Heart left ventricle (tissue), 16 donors: ENCODE data around the gene PGC. TPM values are rescaled to one million over a fixed set of nuclear protein-coding genes. Genes with fewer than 3 reads are reported as not detected.
A peak's percentile ranks its signal among the peaks of the same experiment; 100 is the strongest.

Source experiments
- ATAC-seq, 4 donors: fragments of 200-7000 bp; cut with Tn5 transposase; one replicate each; pipeline ENCODE4 v1.9.1; 2020 to 2022; ENCODE audit warnings: moderate library complexity in 4 of 4, mild to moderate bottlenecking in 3 of 4, moderate number of reproducible peaks in 1 of 4
- DNase-seq, 5 donors: peaks; one replicate each; pipeline ENCODE4 v3.0.0-alpha.2; 2020
- H3K27ac ChIP-seq, 12 donors: fragments of 200-600 bp; sonication (generic) in 4 of 12; one replicate each; pipeline versions ENCODE4 v1.5.0 to v1.8.0; 2016 to 2022; ENCODE audit warnings: mild to moderate bottlenecking in 2 of 12
- H3K27me3 ChIP-seq, 9 donors: fragments of 200-600 bp; sonication (generic) in 2 of 9; one replicate each; pipeline versions ENCODE4 v1.5.1 to v1.8.0; 2016 to 2022; ENCODE audit warnings: mild to moderate bottlenecking in 3 of 9
- H3K36me3 ChIP-seq, 9 donors: fragments of 200-600 bp; sonication (generic) in 2 of 9; one replicate each; pipeline versions ENCODE4 v1.5.0 to v1.8.0; 2018 to 2022; ENCODE audit warnings: mild to moderate bottlenecking in 2 of 9
- H3K4me1 ChIP-seq, 12 donors: fragments of 200-600 bp; sonication (generic) in 4 of 12; one replicate each; pipeline versions ENCODE4 v1.5.0 to v1.8.0; 2016 to 2022; ENCODE audit warnings: mild to moderate bottlenecking in 3 of 12
- H3K4me3 ChIP-seq, 12 donors: fragments of 200-600 bp; sonication (generic) in 4 of 12; one replicate each; pipeline versions ENCODE4 v1.5.0 to v1.8.0; 2017 to 2022; ENCODE audit warnings: mild to moderate bottlenecking in 9 of 12, moderate library complexity in 4 of 12
- H3K9me3 ChIP-seq, 12 donors: fragments of 200-600 bp; sonication (generic) in 4 of 12; one replicate each; pipeline versions ENCODE4 v1.5.0 to v1.8.0; 2016 to 2022; ENCODE audit warnings: mild to moderate bottlenecking in 1 of 12
- CTCF ChIP-seq, 12 donors: fragments of 200-600 bp; sonication (generic) in 4 of 12; IDR thresholded peaks; one replicate each; pipeline versions ENCODE4 v1.5.0 to v1.8.0; 2018 to 2022; ENCODE audit warnings: antibody characterized with exemption in 12 of 12, mild to moderate bottlenecking in 5 of 12
- POLR2A ChIP-seq, 2 donors: fragments of 450-650 bp; IDR thresholded peaks; one replicate each; pipeline ENCODE4 v1.6.1; 2017; ENCODE audit warnings: antibody characterized with exemption in 2 of 2, mild to moderate bottlenecking in 2 of 2, moderate library complexity in 2 of 2
- WGBS, 4 donors: extraction: QIAGEN DNeasy Blood & Tissue Kit in 2 of 4; methylation state at CpG; one replicate each; pipeline versions ENCODE4 v1.1.5 to v1.1.7; 2013 to 2018; 5-methylcytosine and 5-hydroxymethylcytosine counted together
- intact Hi-C, 10 donors: fragments of 100-400 bp; cut with DNase I; formaldehyde crosslinking; loops; one replicate each; pipeline versions ENCODE4 v1.11.1 to v1.14.2; 2022
- polyA plus RNA-seq, 2 donors: library from polyadenylated mRNA; stranded (reverse); fragments of 200-250 nt; gene quantifications; one replicate each; pipeline ENCODE4 v1.2.3, GENCODE V29; 2013
- total RNA-seq, 9 donors: library from RNA; depleted of rRNA in 2 of 9; stranded (reverse); fragments of >200 nt in 2 of 9; fragmentation: NEBNext Ultra II Directional in 3 of 9; extraction: Animal tissue kit (Norgen Biotek cat#: 25700) in 3 of 9; gene quantifications; one replicate each; pipeline versions ENCODE4 v1.1.0 to v1.2.4, GENCODE V29; 2016 to 2023
- donor health status: ischemic (EF 13 %, LVEDD 7.1; RV severe dilation, severe dysfunction).
- donor health status: healthy with polysubstance abuse.
- donor health status: DM: no; HTN: yes; CAD: no.
- donor health status: DM: no; HTN: no; CAD: no.
- donor health status: ischemic (EF 25% LVEDD 6.9; RV normal size, moderate dysfunction).
- donor health status: ischemic (EF 25% LVEDD 5.7; RV mildly dilated, moderate dysfunction).
- donor health status: healthy.
- donor health status: DM: yes; HTN: yes; CAD: no.
- donor health status: ischemic (EF 35%, LVEDD 5.7; RV mildly dilated, moderate dysfunction).
- donor health status: nonischemic (EF 11% LVEDD 7.7; RV severe dilation, severe dysfunction).
- donor health status: DM: yes; HTN: yes; CAD: no.
- donor health status: PGD.
- donor health status: ischemic (EF 29% LVEDD 5.4; RV normal size, mild dysfunction).
- donor health status: nonischemic (EF 23%, LVEDD 6.1; RV moderate dilation, normal function).

Gene PGC
- total and polyA plus RNA-seq, 11 donors: 1.1 TPM; not detected in 10

DNA sequence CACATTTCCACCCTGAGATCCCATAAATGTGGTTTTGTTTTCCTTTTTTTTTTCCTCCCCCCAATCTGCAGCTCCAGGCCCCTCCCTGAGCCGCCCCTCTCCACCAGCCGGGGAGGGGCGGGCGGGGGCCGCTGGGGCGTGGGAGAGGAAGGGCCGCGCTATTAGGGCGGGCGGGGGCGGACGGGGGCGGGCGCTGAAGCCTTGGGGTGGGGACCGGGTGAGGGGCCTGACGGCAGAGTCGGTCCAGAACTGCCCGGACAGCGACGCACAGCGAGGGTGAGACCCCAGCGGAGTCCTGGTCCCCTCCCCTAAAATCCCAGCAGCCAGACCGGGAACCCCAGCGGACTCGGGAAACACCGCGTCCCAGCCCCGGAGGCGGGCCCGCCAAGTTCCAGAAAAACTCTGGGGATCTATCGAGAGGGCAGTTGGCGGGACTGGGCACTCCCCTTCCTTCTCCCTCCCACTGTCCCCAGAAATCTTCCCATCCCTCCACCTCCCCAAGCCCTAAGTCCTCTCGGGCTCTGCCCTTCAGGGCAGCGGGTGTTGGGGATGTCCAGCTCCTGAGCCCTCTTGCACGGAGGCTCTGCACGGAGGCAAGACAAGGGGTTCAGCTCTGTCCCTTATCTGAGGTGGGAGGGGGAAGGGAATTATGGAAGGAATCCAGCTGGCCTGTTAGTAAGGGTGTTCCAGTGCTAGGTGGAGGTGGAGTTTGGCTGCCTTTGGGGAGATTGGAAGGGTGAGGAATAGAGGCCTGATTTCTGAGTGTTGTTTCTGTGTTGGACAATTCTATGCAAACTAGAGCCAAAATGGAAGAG, 33.6 kb upstream of the PGC start, which contains the start of gene PRICKLE4:
Gene PRICKLE4 (plus strand): TSS at position 232 of the 815 bp plus-strand sequence. CDS start 2,692 bp downstream, outside the sequence.
- H3K36me3 ChIP-seq: peaks cover 0 to 28% (median 16%) of the 10 kb centered on the region in 9 donors
- 0 to 2% (median 1%) methylated on average over 19 to 36 of the region's 36 CpGs for WGBS, 4 donors
- peaks cover 9 to 64% (median 34%) of the 10 kb centered on the region in 12 donors for H3K4me1 ChIP-seq
- TF ChIP-seq POLR2A (IDR thresholded peaks at IDR 0.05) (no peak), CTCF (IDR thresholded peaks at IDR 0.05) (no peak)
- H3K9me3 ChIP-seq: no peaks in the 10 kb centered on the region
- H3K27ac ChIP-seq: peak within 1 kb of the TSS; percentile 76 to 97 (median 91)
- intact Hi-C loops: loop anchor here in 9 of 10 donors (1.0 to 10.0 kb wide), 14 partner anchors 67 to 784 kb away; partner anchors contain the start of genes CCND3 (in 2 of the 9), MRPS10 (in 2 of the 9), UBR2 (in 1 of the 9) and USP49 (in 1 of the 9)
- peak; percentile 58 to 76 (median 64) for DNase-seq
- ATAC-seq: peak; percentile 26 to 68 (median 48)
- peak within 1 kb of the TSS; percentile 61 to 96 (median 79) for H3K4me3 ChIP-seq
- no peaks in the 10 kb centered on the region for H3K27me3 ChIP-seq

GRCh38 chr6:41779788-41780550, 32.8 kb upstream of the PGC start, which contains the start of gene FRS3:
Gene FRS3, minus strand, starts transcription at chr6:41779900. Its CDS starts 2,913 bp downstream, at chr6:41776987.
- intact Hi-C loops: loop anchor here in 9 of 10 donors (1.0 to 10.0 kb wide), 24 partner anchors 43 to 785 kb away; partner anchors contain the start of genes TFEB (in 6 of the 9), MRPS10 (in 3 of the 9), CCND3 (in 2 of the 9) and UBR2 (in 1 of the 9)
- Histone ChIP-seq H3K36me3 (peaks cover 0 to 36% (median 23%) of the 10 kb centered on the region in 9 donors), H3K27me3 (no peaks in the 10 kb centered on the region), H3K4me3 (peak within 1 kb of the TSS; percentile 61 to 96 (median 79)), H3K9me3 (no peaks in the 10 kb centered on the region), H3K4me1 (peaks cover 3 to 56% (median 26%) of the 10 kb centered on the region in 12 donors), H3K27ac (peak within 1 kb of the TSS; percentile 76 to 97 (median 91))
- TF ChIP-seq POLR2A (IDR thresholded peaks at IDR 0.05) (peak in 1 of 2 donors; percentile 36), CTCF (IDR thresholded peaks at IDR 0.05) (peak; percentile 84 to 97 (median 91))
- peak; percentile 98 to 100 (median 99) for DNase-seq
- 0 to 1% (median 0%) methylated on average over 34 to 73 of the region's 73 CpGs for WGBS, 4 donors
- peak; percentile 92 to 95 (median 94) for ATAC-seq

- peaks cover 0 to 39% (median 29%) of the 10 kb centered on the region in 9 donors for H3K36me3 ChIP-seq
- no peaks in the 10 kb centered on the region for H3K9me3 ChIP-seq
- H3K4me1 ChIP-seq: peaks cover 3 to 50% (median 23%) of the 10 kb centered on the region in 12 donors
- H3K27ac ChIP-seq: peak overlapping the region in 11 of 12 donors; percentile 21 to 97 (median 60)
- no peak for DNase-seq
- peak overlapping the region; percentile 61 to 96 (median 79) for H3K4me3 ChIP-seq
- no peaks in the 10 kb centered on the region for H3K27me3 ChIP-seq
- TF ChIP-seq POLR2A (IDR thresholded peaks at IDR 0.05): no peak
- no peak for TF ChIP-seq CTCF (IDR thresholded peaks at IDR 0.05)
- 1 to 3% (median 2%) methylated on average over 10 to 16 of the region's 16 CpGs for WGBS, 4 donors
- no peak for ATAC-seq
- intact Hi-C loops: loop anchor here in 9 of 10 donors (1.0 to 10.0 kb wide), 12 partner anchors 42 to 438 kb away; partner anchors contain the start of genes TFEB (in 6 of the 9) and MRPS10 (in 1 of the 9)
Measured at GRCh38 chr6:41779336-41779735, 32.1 kb upstream of the PGC start.
